NCI-H510A treated with DMSO at 0.1 percent for 48 hours (cell line): ENCODE results near the gene RCAN2.

Source experiments
- DNase-seq: peaks from one replicate; lab custom pipeline; 2025; lab: John Stamatoyannopoulos, UW

The RCAN2 gene

DNA sequence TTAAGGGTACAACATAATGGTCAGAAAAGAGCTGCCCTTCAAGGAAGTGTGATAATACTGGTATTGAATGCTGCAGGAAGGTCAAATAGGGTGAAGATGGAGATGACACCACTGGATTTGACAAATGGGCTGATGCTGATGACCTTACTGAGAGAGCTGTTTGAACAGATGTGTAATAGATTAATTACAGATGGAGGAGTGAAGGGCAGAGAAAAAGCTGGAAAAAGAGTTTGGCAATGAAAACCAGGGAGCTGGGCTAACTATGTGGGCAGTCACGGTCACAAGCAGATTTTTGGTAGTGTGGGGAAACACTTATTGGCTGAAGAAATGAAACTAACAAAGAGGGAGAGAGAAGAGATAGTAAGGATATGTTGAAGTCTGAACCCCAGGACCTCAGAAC, 236.9 kb downstream of the RCAN2 start:
- DNase-seq, result no peak

DNA sequence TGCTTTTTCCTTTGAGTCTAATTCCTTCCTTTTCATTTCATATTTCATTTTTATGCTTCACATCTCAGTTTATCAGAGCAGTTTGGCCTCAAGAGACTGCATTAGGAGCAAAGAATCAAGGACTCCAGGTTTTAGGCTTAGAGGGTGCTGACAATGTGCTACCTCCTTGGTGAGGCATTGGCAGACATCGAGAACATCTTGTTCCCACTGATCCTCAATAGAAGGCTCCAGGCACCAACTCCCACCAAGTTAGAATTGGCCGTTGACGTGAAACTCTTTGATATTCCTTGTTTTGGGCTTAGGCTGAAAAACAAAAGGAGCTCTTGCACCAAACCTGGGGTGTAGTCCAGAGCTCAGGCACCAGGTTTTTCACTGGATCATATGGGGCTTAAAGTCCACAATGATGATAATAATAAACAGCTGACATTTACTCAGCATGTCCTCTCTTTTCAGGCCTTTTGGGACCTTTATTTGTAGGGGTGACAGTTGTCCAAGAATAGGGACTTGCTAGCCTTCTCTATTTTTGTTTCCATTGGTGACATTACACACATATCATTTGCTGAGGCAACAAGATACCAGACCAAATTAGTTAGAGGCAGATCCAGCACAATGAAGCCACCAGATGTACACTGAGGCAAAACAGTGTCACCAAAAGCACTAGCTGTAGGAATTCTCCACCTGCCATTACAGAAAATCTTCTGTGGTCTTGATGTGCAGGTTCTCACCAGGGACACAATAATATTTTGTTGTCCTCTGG, 239.5 kb downstream of the RCAN2 start:
- DNase-seq, result no peak

DNA sequence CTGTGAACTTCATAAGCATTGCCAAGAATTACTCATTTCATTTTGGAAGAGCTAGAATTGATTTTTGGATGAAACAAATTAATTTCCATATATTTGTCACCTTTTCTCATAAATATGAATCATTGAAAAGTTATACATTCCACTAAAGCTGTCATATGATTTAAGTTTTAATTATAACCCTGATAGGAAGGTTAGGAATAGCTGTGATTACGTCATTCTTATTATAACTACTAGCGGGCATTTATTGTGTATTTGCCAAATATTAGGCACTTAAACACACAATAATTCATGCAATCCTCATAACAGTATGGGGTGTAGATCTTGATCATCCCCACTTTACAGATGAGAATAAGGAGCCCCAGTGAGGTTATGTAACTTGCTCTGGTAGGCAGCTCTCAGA, 243.1 kb downstream of the RCAN2 start:
- no peak for DNase-seq

DNA sequence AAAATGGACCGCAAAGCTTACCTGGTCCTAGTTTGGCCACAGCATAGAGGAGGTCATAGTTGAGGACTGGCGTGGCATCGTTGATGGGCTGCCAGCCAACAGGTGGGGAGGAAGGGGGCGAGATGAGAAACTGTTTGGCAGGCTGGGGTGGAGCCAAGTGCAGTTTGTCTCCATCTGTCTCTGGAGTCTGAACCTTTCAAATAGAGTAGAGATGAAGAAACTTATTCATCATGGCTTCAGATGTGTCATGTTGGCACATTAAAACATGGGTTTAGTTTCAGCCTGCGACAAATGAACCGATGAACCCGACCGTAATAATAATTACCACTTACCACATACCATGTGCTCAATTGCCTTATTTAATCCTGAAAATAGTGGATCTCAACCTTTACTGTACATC, 244.5 kb downstream of the RCAN2 start:
- DNase-seq, result no peak

DNA sequence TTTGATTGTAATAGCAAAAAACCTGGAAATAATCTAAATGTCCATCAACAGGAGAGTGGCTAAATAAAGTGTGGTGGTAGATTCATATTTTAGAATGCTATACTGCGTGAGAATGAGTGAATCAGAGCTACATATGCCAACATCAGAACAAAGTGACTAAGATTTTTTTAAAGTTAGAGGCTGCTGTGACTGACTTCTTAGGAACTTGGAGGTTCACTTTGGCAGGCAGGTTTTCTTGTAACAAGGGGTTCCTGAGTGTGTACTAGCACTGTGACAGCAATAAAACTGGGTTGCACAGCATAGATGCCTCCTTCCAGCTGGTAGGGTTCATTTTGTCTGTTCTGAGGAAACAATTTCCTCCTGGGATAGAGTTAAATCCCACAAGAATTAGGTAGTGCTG, 245.2 kb downstream of the RCAN2 start:
- DNase-seq, result no peak

DNA sequence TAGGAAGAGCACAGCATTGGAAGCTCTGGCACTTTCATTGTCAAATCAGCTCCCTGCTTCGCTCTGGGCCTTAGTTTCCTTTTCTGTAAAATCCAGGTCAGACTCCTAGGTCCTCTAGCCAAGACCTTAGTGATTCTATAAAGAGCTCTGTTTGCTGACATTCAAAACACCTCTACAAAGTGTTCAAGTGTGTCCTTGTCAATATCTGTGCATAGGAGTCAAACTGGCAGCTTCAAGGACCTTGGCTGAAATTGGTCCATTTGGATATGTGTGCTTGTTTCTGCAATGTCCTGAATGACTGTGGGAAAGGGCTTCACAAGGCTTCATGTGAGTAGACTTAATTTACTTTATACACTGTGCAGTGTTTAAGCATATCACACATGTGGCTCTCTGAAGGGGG, 246.6 kb downstream of the RCAN2 start:
- no peak for DNase-seq

DNA sequence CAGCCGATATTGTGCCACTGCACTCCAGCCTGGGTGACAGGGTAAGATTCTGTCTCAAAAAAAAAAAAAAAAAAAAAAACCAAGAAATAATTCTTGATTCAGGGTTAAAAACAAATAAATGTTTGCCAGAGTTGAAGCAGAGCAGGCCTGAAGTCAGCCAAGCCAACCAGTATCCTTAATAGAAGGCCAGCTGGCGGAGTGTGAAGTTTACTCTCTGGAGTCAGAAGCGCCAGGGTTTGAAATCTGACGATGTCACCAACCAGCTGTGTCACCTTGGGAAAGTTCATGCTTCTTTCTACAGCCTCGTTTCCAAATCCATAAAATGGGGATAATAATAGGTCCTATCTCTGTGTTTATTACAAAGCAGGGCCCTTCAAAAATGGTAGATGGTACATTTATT, 247.5 kb downstream of the RCAN2 start:
- no peak for DNase-seq

DNA sequence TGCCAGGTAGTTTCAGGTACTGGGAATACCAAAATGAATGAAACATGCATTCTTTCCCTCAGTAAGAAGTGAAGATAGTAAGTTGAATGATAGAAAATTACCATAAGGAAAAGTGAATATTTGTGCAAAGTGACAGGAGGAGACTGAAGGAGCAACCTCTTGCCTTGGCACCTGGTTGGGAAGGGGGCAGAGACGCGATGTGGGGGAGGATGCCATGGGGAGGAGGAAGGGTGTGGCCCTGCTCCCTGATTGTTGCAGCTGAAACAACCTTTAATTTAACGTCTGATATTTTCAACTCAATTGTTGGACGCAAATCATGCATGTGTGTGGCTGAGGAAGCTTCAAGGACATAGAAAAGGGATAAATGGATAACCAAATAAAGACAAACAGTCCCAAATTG, 248.3 kb downstream of the RCAN2 start:
- no peak for DNase-seq

DNA sequence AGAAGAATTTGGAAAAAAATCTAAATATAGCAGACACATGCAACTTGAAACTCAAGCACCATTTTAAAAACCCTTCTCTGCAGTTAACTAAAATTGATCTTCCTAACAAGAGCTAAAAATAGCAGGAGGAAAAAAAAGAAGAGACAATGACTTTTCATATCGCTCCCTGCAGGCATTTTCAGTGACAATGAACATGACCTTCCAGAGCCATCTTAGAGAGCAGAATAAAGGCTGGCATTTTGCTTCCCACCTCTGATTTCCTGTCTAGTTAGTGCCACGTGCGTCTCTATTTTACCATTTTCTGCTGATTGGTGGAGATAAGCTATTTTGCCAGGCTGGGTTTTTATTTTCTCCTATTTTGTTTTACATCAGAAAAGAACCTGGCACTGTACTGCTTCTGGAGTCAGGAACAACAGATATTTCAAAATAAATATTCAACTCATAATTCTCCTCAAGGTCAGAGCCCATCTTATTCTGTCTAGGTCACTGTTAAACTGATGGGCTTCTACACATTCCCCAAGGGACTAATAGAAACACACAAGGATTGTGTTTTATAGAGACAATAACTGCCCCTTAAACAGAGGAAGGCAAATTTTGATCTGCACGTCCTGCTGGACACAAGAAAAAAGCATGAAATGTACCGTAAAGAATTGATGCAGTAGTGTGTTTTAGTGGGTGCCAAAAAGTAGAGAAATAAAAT, 250.2 kb downstream of the RCAN2 start:
- DNase-seq, result no peak

DNA sequence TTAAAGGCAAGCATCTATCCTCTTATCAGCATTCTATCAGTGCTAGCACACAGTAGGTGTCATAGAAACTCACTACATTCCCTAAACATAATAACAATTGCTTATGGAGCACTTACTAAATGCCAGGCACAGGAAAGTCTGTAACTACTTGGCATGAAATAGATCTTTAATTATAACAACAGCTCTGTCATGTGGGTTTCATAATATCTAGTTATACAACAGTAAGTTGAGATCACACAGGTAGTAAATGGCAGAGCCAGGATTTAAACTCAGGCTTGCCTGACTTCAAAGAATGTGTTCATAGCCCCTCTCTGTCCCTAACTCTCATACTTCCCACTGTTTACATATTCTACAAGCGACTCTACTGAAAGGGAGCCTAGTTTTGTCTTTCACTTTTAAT, 254.5 kb downstream of the RCAN2 start:
- no peak for DNase-seq

DNA sequence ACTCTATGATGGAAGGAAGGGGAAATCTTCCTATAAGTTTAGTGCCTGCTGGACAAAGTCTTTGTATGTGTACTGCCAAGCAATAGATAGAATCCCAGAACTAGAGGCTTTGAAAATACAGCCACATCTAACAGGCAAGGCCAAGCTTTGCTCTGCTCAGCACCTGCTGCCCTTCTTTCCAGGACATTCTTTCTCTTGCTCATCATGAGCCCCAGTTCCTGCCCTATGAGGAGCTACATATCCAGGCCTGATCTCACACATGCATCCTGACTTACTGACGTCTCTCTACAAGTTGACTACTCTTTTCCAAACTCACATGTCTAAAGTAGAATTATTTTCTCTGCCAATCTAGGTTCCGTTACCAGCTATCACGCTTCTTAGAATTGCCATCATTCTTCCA, 256.0 kb downstream of the RCAN2 start:
- DNase-seq, result no peak

DNA sequence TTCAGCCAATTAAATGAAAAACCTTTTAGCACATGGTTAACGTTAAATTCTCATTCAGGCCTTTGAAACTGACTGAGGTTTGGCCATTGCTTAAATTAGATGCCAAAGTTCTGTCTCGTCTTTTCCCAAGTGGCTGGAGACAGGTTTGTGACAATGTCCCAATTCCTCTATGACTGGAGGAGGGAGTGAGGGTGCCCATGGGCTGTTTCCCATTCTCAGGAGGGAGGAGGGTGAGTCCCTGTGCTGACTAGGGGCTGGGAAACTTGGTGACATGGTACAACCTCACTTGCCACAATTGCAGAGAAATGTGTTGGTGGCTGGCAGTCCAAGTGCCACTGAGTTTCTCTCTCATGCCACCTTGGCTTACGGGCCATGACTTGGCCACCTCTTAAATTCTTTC, 256.5 kb downstream of the RCAN2 start:
- DNase-seq, result no peak

DNA sequence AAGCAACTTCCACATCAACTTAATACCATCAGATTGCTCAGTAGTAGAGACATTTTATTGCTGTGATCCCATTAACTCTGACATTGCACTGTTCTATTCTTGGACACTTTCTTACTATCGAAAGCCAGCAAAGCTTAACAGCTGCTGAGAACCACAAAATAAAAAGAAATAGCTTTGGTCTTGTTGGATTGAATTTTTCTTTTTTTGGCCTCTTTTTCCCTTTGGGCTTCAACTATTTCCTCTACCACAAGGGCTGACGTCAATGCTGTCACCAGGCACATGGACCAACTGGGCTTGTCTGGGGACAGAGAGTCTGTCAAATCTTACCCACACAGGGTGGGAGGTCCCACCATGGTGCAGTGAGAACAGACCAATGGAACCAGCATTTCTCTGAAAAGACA, 257.1 kb downstream of the RCAN2 start:
- no peak for DNase-seq

DNA sequence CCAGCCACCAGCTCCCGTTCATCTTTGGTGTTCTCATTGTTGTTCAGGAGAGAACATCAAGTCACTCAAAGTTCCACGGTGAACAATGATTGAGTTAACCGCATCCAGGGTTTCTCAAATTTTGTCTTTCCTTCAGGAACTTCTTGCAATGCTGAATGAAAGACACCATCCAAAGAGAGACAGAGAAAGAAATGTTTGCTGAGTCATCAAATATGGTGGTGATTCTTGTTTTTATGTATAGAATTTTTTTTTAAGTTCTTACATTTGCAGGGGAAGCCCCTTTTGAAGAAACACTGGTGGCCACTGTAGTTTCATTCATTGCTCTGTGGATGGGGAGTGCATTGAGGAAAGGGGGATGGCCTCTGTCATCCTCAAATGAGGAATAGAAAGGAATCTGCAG, 258.1 kb downstream of the RCAN2 start:
- no peak for DNase-seq

DNA sequence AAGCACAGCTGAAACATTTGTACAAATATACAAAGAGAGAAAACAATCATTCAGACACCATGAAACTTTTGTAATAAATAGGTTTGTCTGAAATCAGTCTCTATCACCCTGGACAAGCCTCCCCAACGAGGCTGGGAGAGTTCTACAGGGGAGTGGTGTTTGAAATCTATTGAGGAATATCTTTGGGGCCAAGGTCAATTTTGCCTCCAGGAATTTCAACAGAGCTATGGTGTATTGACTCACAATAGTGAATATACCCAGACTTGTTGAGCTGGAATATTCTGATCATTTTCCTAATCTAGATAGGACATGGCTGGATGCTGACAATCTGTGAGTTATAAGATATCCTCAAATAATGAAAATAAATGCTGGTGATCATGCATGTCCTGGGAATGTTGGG, 269.0 kb downstream of the RCAN2 start:
- DNase-seq, result no peak

DNA sequence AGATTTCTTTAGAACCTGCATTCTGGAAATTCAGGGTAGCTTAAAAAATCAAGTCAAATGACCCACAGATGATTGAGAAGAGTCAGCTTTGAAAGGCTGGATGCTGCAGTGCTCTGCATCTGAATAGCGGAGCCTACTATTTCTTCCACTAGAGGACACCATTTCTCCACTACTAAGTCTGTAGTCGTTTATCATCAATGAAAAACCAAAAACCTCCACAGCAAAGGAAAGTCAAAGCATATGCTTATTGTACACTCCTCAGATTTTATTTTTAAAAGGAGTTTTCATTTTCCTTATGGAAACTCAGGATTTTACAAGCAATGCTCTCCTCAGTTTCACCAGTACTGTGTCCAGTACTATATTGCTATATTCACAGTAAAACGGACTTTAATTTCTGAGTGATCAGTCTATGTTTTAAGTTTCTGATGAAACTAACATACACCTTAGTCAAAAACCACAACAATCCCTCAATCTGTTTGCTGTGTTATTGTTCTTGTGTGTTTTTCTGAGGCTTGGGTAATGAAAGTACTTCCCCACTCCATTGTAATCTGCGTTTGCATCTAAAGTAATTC, 269.9 kb downstream of the RCAN2 start:
- DNase-seq, result peak; percentile 88

DNA sequence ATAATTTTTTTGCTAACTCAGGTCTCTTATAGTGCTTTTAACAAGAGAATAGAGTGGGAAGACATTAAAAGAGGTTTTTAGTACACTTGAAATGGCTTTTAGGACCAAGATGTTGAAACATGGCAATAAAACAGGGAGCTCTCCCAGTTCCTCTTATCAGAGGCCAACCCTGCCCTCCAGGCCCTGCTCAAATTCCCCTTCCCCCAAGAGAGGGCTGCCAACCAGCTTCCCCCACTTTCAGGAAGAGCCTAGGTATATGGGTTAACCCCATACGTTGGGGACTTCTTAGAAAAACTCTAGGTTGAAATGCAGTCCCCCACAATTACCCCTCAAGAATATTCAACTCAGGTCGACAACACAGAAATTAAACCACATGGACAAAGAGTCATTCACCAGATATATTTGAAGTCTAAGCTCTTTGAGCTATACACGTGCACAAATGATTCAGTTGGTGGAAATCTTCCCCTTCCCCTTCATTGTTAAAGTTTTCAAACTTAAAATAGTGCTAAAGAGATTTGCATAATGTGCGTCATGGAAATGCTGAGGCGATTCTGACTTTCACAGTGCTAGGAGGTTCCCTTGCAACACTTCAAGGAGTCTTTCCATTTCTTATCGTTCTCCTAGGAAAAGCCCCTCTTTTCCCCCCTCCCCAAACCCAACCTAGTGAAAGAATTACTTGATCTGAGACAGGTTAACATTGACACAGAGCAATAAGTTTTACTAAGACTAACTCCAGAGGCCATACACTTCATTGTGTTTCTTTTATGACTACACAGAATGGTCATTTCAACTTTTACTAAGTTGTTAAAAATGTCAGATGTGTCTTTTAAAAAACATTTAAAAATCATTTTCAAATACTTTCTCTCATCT, 270.7 kb downstream of the RCAN2 start:
- no peak for DNase-seq

DNA sequence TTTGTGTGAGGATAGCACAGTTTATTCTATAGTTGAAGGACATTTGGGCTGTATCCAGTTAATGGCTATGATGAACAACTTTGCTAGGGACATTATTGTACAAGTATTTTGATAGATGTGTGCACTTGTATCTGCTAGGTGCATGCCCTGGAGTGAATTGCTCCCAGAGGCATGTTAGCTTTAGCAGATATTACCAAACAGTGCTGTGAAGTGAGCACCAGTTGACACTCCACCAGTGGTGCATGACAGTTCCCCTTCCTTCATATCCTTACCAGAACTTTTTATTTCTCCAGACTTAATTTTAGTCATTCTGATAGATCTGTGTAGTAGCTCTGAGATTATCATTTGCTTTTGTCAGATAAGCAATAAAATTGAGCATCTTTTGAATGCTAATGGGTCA, 271.6 kb downstream of the RCAN2 start:
- DNase-seq, result no peak

DNA sequence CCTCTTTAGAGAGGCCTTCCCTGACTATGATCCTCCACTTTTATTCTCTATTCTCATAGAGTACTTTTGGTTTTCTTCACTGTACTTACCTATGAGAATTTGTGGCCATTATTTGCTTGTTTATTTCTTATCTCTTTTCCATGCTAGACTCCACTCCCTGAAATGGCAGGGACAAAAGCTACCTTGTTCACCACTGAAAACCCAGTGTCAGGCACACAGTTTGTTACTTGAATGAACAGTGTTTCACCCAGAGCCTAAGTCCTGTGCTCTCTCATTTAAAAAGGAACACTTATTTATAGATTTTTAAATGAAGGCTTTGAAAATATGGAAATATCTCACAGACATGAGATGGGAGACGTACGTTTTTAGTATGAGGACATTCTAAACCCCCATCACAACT, 272.8 kb downstream of the RCAN2 start:
- no peak for DNase-seq

DNA sequence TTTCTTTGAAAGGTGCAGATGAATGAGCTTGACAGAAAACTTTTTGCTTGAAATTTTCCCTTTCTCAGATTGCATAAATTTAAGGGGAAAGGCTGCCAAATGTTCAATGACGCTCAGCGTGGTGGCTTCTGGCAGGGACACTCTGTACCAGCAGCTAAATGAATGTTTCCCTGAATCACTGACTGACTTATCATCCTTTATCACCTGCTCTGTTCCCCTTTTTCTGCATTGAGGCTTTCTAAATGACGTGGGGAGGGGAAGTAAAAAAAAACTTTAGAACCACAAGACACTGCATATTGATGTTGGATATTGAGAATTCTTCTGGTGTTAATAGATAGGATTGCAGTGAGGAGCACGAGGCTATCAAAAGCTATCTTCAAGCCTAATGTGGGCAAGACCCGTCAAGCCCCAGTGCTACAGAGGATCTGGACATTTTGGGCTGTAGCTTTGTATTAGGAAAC, 273.5 kb downstream of the RCAN2 start:
- DNase-seq, result no peak

DNA sequence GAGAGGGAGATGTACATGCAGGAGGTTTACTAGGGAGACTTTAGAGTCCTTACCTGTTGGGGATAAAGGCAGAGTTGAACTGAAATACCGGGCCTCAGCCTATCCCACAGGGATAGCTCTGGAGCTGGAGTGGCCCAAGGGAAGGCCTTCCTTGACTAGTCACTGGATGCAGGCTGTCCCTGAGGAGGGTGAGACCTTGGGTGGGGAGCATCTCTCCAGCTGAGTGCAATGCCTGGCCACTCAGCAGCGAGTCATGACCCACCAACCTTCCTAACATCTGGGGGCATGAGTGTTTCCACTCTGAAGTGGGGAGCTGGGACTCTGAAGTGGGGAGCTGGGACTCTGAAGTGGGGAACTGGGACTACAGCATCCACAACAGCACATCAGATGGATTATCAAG, 274.4 kb downstream of the RCAN2 start:
- no peak for DNase-seq

DNA sequence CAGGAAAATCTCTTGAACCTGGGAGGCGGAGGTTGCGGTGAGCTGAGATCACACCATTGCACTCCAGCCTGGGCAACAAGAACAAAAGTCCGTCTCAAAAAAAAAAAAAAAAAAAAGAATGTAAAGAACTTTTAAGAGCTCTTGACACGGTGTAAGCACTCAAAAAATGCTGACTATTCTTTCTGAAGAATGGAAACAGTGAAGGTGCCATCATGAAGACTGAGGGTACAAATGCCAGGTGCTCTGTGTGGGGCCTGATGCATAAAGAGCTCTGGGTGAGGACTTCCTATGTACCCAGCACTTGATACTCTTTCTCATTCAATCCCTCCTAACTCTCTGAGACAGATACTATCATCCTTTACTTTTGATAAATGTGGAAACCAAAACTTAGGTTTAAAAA, 275.5 kb downstream of the RCAN2 start:
- peak; percentile 50 for DNase-seq

DNA sequence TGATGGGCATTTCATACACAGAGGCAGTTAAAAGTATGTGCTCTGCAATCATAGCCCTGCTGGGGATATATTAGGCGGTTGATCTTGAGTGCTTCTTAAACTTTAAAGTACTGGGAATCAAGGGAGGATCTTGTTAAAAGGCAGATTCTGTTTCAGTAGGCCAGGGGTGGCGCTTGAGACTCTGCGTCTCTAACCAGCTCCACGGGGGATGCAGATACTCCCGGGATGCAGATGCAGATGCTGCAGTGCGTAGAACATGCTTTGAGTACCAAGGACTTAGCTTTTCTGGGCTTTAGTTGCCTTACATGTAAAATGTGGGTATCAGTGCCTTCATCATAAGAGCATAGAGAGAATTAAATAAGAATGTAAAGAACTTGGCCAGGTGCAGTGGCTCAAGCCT, 276.0 kb downstream of the RCAN2 start:
- no peak for DNase-seq
